HepG2 (cell line): ENCODE measurements around the gene CACNA1D. TPM values are rescaled to one million over a fixed set of nuclear protein-coding genes. Genes with fewer than 3 reads are reported as not detected.

ENCODE experiments used
- PAX8 ChIP-seq: sonication (generic); formaldehyde crosslinking; IDR thresholded peaks from 2 replicates; pipeline ENCODE4 v1.8.0; 2022; ENCODE audit warnings: mild to moderate bottlenecking, missing genetic modification reagents, borderline replicate concordance
- PHF21A ChIP-seq: sonication (generic); formaldehyde crosslinking; IDR thresholded peaks from 2 replicates; pipeline ENCODE4 v1.5.0; 2020; ENCODE audit warnings: mild to moderate bottlenecking, missing genetic modification reagents
- POLR2A ChIP-seq, 2 experiments: IDR thresholded peaks; 2 replicates each; pipeline ENCODE4 v1.6.1; 2011; ENCODE audit warnings: low read depth in 2 of 2, low read length in 2 of 2, mild to moderate bottlenecking in 1 of 2, moderate library complexity in 1 of 2; ENCODE audit not compliant: insufficient read depth in 1 of 2
- RFXAP ChIP-seq: sonication (generic); formaldehyde crosslinking; IDR thresholded peaks from 2 replicates; pipeline ENCODE4 v1.4.0; 2020; ENCODE audit warnings: missing genetic modification reagents, borderline replicate concordance
- TBL1XR1 ChIP-seq: fragments of 150-350 bp; IDR thresholded peaks from 2 replicates; pipeline ENCODE4 v1.6.1; 2014; ENCODE audit warnings: borderline replicate concordance, low read length; ENCODE audit not compliant: partially characterized antibody
- ZNF205 ChIP-seq: IDR thresholded peaks from 2 replicates; pipeline ENCODE4 v1.6.1; 2018; ENCODE audit warnings: missing biosample characterization, missing genetic modification reagents
- ZNF501 ChIP-seq: sonication (generic); formaldehyde crosslinking; IDR thresholded peaks from 2 replicates; pipeline ENCODE4 v1.5.1; 2020; ENCODE audit warnings: mild to moderate bottlenecking, moderate library complexity, missing genetic modification reagents
- ZNF549 ChIP-seq: sonication (generic); formaldehyde crosslinking; IDR thresholded peaks from 2 replicates; pipeline ENCODE4 v1.5.0; 2020; ENCODE audit warnings: missing genetic modification reagents
- ZNF572 ChIP-seq: sonication (generic); formaldehyde crosslinking; IDR thresholded peaks from 2 replicates; pipeline ENCODE4 v1.5.1; 2020; ENCODE audit warnings: mild to moderate bottlenecking, missing genetic modification reagents
- ZNF644 ChIP-seq: IDR thresholded peaks from 2 replicates; pipeline ENCODE4 v1.6.1; 2016; ENCODE audit warnings: low read depth
- ZNF766 ChIP-seq: sonication (generic); formaldehyde crosslinking; IDR thresholded peaks from 2 replicates; pipeline ENCODE4 v1.5.0; 2020; ENCODE audit warnings: missing genetic modification reagents, borderline replicate concordance
- polyA plus RNA-seq, 8 experiments: library from polyadenylated mRNA; depleted of rRNA in 3 of 8; stranded (reverse) in 7 of 8; unstranded in 1 of 8; fragments of >200 nt; fragmentation: Illumina TruSeq in 4 of 8; extraction: Trizol in 4 of 8; gene quantifications; 2 replicates each; pipeline versions ENCODE4 v1.2.1 to v1.2.3, GENCODE V29; 2011 to 2016; ENCODE audit warnings: low read depth in 4 of 8, missing spikeins in 1 of 8, mixed read lengths in 1 of 8; ENCODE audit not compliant: insufficient read depth in 1 of 8
- total RNA-seq, 5 experiments: library from RNA; depleted of rRNA; stranded (reverse); fragments of >200 nt; fragmentation: Illumina TruSeq; extraction: Trizol; gene quantifications; 2 replicates each; pipeline ENCODE4 v1.2.3, GENCODE V29; 2016; ENCODE audit warnings: low read depth in 1 of 5
- TF ChIP-seq, protein P1 (sequence below): sonication (generic); formaldehyde crosslinking; IDR thresholded peaks from 2 replicates; pipeline ENCODE4 v1.4.0; 2020; ENCODE audit warnings: missing genetic modification reagents
- TF ChIP-seq, protein P2 (sequence below): sonication (generic); formaldehyde crosslinking; IDR thresholded peaks from 2 replicates; pipeline ENCODE4 v1.4.0; 2020; ENCODE audit warnings: missing genetic modification reagents
- TF ChIP-seq, protein P3 (sequence below): sonication (generic); formaldehyde crosslinking; IDR thresholded peaks from 2 replicates; pipeline ENCODE4 v1.4.0; 2020; ENCODE audit warnings: low read depth, missing genetic modification reagents
- TF ChIP-seq, protein P4 (sequence below): sonication (generic); formaldehyde crosslinking; conservative IDR thresholded peaks from 2 replicates; pipeline ENCODE4 v1.5.0; 2020; ENCODE audit warnings: missing genetic modification reagents
- TF ChIP-seq, protein P5 (sequence below): sonication (generic); formaldehyde crosslinking; IDR thresholded peaks from 2 replicates; pipeline ENCODE4 v1.4.0; 2020; ENCODE audit warnings: low read depth, mild to moderate bottlenecking, missing genetic modification reagents

CACNA1D gene
- total and polyA plus RNA-seq, 2 of the 13 experiments (the other 11 are each of a cell fraction or from before 2014, with no cell fraction given) = 0.26 to 0.38 TPM

DNA sequence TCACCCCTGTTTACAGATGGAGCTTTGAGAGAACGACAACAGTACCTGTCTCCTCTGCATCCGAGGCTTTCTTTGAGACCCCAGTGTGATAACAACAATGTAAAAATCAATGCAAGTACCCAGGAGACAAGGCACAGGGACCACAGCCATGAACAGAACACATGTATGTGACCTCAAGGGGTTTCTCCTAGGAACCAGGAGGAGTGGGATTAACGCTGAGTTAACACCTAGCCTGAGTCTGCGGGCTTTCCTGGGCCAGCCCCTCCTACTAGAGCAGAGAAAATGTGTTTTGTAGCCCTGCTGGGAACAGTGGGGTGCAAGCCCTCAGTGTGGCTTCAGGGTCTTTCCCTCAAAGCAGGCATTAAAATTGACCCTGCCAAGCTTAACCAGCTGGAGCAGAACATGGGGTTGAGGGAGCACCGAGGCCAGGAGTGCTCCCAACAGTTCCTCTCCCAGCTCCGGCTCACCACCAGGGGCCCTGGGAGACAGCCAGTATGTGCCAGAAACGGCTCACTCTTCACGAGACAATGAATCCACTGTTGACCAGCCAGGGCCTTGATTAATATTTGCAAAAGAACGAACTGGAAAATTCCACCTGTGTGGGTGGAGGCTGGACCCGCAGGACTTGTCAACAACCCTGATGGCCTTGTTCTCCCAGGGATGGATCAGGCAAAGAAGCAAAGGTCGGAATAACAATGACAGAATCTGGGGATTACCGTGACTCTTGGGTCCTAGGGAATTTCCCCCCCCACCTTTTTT is 348.2 kb downstream of the CACNA1D start (continued):
- TF ChIP-seq, protein P1, sequence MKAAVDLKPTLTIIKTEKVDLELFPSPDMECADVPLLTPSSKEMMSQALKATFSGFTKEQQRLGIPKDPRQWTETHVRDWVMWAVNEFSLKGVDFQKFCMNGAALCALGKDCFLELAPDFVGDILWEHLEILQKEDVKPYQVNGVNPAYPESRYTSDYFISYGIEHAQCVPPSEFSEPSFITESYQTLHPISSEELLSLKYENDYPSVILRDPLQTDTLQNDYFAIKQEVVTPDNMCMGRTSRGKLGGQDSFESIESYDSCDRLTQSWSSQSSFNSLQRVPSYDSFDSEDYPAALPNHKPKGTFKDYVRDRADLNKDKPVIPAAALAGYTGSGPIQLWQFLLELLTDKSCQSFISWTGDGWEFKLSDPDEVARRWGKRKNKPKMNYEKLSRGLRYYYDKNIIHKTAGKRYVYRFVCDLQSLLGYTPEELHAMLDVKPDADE (CRISPR knock-in tag) = 0 out of 2 replicates have a peak, but pooled peaks have one; percentile 31
- TF ChIP-seq ZNF205 (CRISPR knock-in tag) (no peak; the same call in 1 of the 2 replicates), RFXAP (CRISPR knock-in tag) (peak; percentile 89; the same call in 1 of the 2 replicates), ZNF549 (CRISPR knock-in tag) (no peak), ZNF572 (CRISPR knock-in tag) (peak; percentile 23; the same call in 1 of the 2 replicates), TBL1XR1 (peak; percentile 39), ZNF644 (CRISPR knock-in tag) (no peak), ZNF766 (peak; percentile 78; the same call in 1 of the 2 replicates), PHF21A (peak; percentile 76), PAX8 (CRISPR knock-in tag) (no peak), ZNF501 (CRISPR knock-in tag) (peak; percentile 77; the same call in 1 of the 2 replicates), POLR2A (IDR thresholded peaks at IDR 0.05; ENCODE audit: insufficient read depth in 1 of 2, low read depth in 2 of 2, low read length in 2 of 2) (peak in 1 of 2 experiments; percentile 45; a peak in 2 of 4 replicates)
- TF ChIP-seq, protein P2, sequence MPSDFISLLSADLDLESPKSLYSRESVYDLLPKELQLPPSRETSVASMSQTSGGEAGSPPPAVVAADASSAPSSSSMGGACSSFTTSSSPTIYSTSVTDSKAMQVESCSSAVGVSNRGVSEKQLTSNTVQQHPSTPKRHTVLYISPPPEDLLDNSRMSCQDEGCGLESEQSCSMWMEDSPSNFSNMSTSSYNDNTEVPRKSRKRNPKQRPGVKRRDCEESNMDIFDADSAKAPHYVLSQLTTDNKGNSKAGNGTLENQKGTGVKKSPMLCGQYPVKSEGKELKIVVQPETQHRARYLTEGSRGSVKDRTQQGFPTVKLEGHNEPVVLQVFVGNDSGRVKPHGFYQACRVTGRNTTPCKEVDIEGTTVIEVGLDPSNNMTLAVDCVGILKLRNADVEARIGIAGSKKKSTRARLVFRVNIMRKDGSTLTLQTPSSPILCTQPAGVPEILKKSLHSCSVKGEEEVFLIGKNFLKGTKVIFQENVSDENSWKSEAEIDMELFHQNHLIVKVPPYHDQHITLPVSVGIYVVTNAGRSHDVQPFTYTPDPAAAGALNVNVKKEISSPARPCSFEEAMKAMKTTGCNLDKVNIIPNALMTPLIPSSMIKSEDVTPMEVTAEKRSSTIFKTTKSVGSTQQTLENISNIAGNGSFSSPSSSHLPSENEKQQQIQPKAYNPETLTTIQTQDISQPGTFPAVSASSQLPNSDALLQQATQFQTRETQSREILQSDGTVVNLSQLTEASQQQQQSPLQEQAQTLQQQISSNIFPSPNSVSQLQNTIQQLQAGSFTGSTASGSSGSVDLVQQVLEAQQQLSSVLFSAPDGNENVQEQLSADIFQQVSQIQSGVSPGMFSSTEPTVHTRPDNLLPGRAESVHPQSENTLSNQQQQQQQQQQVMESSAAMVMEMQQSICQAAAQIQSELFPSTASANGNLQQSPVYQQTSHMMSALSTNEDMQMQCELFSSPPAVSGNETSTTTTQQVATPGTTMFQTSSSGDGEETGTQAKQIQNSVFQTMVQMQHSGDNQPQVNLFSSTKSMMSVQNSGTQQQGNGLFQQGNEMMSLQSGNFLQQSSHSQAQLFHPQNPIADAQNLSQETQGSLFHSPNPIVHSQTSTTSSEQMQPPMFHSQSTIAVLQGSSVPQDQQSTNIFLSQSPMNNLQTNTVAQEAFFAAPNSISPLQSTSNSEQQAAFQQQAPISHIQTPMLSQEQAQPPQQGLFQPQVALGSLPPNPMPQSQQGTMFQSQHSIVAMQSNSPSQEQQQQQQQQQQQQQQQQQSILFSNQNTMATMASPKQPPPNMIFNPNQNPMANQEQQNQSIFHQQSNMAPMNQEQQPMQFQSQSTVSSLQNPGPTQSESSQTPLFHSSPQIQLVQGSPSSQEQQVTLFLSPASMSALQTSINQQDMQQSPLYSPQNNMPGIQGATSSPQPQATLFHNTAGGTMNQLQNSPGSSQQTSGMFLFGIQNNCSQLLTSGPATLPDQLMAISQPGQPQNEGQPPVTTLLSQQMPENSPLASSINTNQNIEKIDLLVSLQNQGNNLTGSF (CRISPR knock-in tag) = peak; percentile 94; the same call in 1 of the 2 replicates
- TF ChIP-seq, protein P3, sequence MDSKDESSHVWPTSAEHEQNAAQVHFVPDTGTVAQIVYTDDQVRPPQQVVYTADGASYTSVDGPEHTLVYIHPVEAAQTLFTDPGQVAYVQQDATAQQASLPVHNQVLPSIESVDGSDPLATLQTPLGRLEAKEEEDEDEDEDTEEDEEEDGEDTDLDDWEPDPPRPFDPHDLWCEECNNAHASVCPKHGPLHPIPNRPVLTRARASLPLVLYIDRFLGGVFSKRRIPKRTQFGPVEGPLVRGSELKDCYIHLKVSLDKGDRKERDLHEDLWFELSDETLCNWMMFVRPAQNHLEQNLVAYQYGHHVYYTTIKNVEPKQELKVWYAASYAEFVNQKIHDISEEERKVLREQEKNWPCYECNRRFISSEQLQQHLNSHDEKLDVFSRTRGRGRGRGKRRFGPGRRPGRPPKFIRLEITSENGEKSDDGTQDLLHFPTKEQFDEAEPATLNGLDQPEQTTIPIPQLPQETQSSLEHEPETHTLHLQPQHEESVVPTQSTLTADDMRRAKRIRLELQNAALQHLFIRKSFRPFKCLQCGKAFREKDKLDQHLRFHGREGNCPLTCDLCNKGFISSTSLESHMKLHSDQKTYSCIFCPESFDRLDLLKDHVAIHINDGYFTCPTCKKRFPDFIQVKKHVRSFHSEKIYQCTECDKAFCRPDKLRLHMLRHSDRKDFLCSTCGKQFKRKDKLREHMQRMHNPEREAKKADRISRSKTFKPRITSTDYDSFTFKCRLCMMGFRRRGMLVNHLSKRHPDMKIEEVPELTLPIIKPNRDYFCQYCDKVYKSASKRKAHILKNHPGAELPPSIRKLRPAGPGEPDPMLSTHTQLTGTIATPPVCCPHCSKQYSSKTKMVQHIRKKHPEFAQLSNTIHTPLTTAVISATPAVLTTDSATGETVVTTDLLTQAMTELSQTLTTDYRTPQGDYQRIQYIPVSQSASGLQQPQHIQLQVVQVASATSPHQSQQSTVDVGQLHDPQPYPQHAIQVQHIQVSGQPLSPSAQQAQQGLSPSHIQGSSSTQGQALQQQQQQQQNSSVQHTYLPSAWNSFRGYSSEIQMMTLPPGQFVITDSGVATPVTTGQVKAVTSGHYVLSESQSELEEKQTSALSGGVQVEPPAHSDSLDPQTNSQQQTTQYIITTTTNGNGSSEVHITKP (CRISPR knock-in tag) = peak; percentile 86
- TF ChIP-seq, protein P4, sequence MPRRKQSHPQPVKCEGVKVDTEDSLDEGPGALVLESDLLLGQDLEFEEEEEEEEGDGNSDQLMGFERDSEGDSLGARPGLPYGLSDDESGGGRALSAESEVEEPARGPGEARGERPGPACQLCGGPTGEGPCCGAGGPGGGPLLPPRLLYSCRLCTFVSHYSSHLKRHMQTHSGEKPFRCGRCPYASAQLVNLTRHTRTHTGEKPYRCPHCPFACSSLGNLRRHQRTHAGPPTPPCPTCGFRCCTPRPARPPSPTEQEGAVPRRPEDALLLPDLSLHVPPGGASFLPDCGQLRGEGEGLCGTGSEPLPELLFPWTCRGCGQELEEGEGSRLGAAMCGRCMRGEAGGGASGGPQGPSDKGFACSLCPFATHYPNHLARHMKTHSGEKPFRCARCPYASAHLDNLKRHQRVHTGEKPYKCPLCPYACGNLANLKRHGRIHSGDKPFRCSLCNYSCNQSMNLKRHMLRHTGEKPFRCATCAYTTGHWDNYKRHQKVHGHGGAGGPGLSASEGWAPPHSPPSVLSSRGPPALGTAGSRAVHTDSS (CRISPR knock-in tag) = no peak
- TF ChIP-seq, protein P5, sequence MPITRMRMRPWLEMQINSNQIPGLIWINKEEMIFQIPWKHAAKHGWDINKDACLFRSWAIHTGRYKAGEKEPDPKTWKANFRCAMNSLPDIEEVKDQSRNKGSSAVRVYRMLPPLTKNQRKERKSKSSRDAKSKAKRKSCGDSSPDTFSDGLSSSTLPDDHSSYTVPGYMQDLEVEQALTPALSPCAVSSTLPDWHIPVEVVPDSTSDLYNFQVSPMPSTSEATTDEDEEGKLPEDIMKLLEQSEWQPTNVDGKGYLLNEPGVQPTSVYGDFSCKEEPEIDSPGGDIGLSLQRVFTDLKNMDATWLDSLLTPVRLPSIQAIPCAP (CRISPR knock-in tag) = no peak
